ENCODE data around the gene TCP11L2. TPM values are rescaled to one million over a fixed set of nuclear protein-coding genes. Genes with fewer than 3 reads are reported as not detected.

Gene TCP11L2
- total and polyA plus RNA-seq, 2 of the 4 experiments (the other 2 are of a cell fraction): 7.3 to 32.8 TPM

DNA sequence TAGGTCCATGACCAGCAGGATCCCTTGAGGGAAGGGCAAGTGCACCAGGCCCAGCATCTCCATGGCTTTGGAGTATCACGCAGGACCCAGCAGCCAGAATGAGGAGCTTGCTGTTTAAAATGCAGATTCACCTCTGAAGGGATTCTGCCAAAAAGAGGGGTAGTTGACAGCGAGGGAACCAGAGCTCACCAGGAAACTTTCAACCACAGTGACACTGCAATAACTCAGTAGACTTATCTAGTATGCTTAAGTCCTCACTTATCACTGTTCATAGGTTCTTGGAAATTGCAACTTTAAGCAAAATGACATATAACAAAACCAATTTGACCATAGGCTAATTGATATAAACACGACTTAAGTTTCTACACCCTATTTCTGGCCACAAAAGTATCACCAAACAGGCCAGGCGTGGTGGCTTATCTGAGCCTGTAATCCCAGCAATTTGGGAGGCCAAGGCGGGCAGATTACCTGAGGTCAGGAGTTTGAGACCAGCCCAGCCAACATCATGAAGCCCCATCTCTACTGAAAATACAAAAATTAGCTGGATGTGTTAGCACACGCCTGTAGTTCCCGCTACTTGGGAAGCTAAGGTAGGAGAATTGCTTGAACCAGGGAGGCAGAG lies 33.3 kb upstream of the TCP11L2 start:
- no peak overlapping the region for H3K18ac ChIP-seq (ENCODE audit: low read depth, low read length)
- dilution Hi-C loops (cut with HindIII; ENCODE audit: low sequenced_read_pairs, unreplicated experiment): no loop called here
- H2BK15ac ChIP-seq (ENCODE audit: low read depth, low read length): no peak overlapping the region
- H4K20me1 ChIP-seq (ENCODE audit: insufficient read depth, low read length): no peaks in the 10 kb centered on the region
- no peak overlapping the region for H3K4me3 ChIP-seq (ENCODE audit: insufficient read depth, low read depth, low read length)
- BruUV-seq (replicated peaks): no TSS peak
- H4K5ac ChIP-seq (ENCODE audit: low read depth, low read length): no peak overlapping the region
- H3K56ac ChIP-seq (ENCODE audit: extremely low read depth, insufficient read depth, low read length): no peak overlapping the region
- H3K27me3 ChIP-seq (ENCODE audit: control insufficient read depth, insufficient read depth, low read length): peaks cover 1% of the 10 kb centered on the region; the same call in 1 of the 2 replicates
- in situ Hi-C loops (cut with MboI; ENCODE audit: low sequenced_read_pairs): no loop called here
- no peaks in the 10 kb centered on the region for H3K36me3 ChIP-seq (ENCODE audit: control insufficient read depth, insufficient read depth, low read length)
- WGBS, 2 experiments (ENCODE audit: extremely low coverage in 2 of 2, insufficient read length in 1 of 2): no CpG with 5 or more reads among the region's 7 CpGs
- ChIA-PET POLR2A (ENCODE audit: unreplicated experiment) (no interaction called here), CTCF (interaction anchor here (0.9 kb wide), 1 partner anchor 18 kb away, joined by 3 read pairs; no protein-coding TSS in a partner anchor)
- TF ChIP-seq RAD21 (IDR thresholded peaks at IDR 0.05; ENCODE audit: low read length) (no peak), BHLHE40 (IDR thresholded peaks at IDR 0.05; ENCODE audit: low read depth, low read length) (no peak)
- H3K23ac ChIP-seq (ENCODE audit: low read depth, low read length): no peak overlapping the region
- no peaks in the 10 kb centered on the region for H3K9me3 ChIP-seq (ENCODE audit: control insufficient read depth, insufficient read depth, low read length)
- H3K4me1 ChIP-seq (ENCODE audit: control insufficient read depth, insufficient read depth, low read length): no peaks in the 10 kb centered on the region
- no peak for ATAC-seq (ENCODE audit: low read depth)
- H3K14ac ChIP-seq (replicated peaks; ENCODE audit: low read depth, low read length): no peak overlapping the region
- no peak for DNase-seq
- no peak overlapping the region for H2BK120ac ChIP-seq (ENCODE audit: low read depth, low read length)
- H3K9ac ChIP-seq (ENCODE audit: low read depth, low read length): no peak overlapping the region
- no peak overlapping the region for H2AK5ac ChIP-seq (ENCODE audit: low read depth, low read length)
- no peak overlapping the region for H4K8ac ChIP-seq (ENCODE audit: low read depth in 2 of 2, low read length in 2 of 2)
- H3K4ac ChIP-seq (ENCODE audit: low read depth, low read length): no peak overlapping the region
- H3K27ac ChIP-seq (ENCODE audit: insufficient read depth, low read length): no peak overlapping the region
- no peaks in the 10 kb centered on the region for H3K9me1 ChIP-seq (ENCODE audit: insufficient read depth, low read length)
- H2AK9ac ChIP-seq (replicated peaks; ENCODE audit: low read depth, low read length, poor library complexity): no peak overlapping the region
- no peak overlapping the region for H2AFZ ChIP-seq (replicated peaks; ENCODE audit: low read length, poor library complexity)
- H3K4me2 ChIP-seq (ENCODE audit: low read depth, low read length): no peak overlapping the region
- intact Hi-C loops (cut with micrococcal nuclease): no loop called here
- H2BK5ac ChIP-seq (ENCODE audit: low read depth, low read length, poor library complexity, severe bottlenecking): no peak overlapping the region
- no peaks in the 10 kb centered on the region for H3K79me1 ChIP-seq (ENCODE audit: low read depth in 1 of 2, low read length in 2 of 2)
- no peak overlapping the region for H2BK20ac ChIP-seq (ENCODE audit: low read depth, low read length)
- H4K91ac ChIP-seq (ENCODE audit: insufficient read depth, low read depth, low read length): no peak overlapping the region

All from IMR-90 (cell line).